Sigmoid colon (tissue), 7 donors: ENCODE data around the gene PRSS56. TPM values are rescaled to one million over a fixed set of nuclear protein-coding genes. Genes with fewer than 3 reads are reported as not detected.

Experiments used
- DNase-seq: peaks from one replicate; pipeline ENCODE4 v3.0.0-alpha.2; 2019
- H3K27ac ChIP-seq, 4 donors: fragments of 200-600 bp; sonication (generic); one replicate each; pipeline ENCODE4 v1.5.1; 2016 to 2019; ENCODE audit warnings: mild to moderate bottlenecking in 1 of 4
- H3K27me3 ChIP-seq, 3 donors: fragments of 200-600 bp; sonication (generic); one replicate each; pipeline ENCODE4 v1.5.1; 2019; ENCODE audit warnings: mild to moderate bottlenecking in 1 of 3
- H3K36me3 ChIP-seq, 4 donors: fragments of 200-600 bp; sonication (generic); one replicate each; pipeline ENCODE4 v1.5.1; 2016 to 2019
- H3K4me1 ChIP-seq, 4 donors: fragments of 200-600 bp; sonication (generic); one replicate each; pipeline ENCODE4 v1.5.1; 2017 to 2019
- H3K4me3 ChIP-seq, 4 donors: fragments of 200-600 bp; sonication (generic); one replicate each; pipeline ENCODE4 v1.5.1; 2017 to 2019; ENCODE audit warnings: mild to moderate bottlenecking in 2 of 4, moderate library complexity in 1 of 4
- H3K9me3 ChIP-seq, 4 donors: fragments of 200-600 bp in 3 of 4; sonication (generic) in 3 of 4; one replicate each; pipeline versions ENCODE4 v1.5.1 to v1.6.1; 2013 to 2019
- CTCF ChIP-seq, 4 experiments: fragments of 450-650 bp in 3 of 4; fragments of 200-600 bp in 1 of 4; IDR thresholded peaks; one replicate each; pipeline ENCODE4 v1.5.1; 2016 to 2019; ENCODE audit warnings: antibody characterized with exemption in 4 of 4, mild to moderate bottlenecking in 3 of 4, moderate library complexity in 2 of 4
- EP300 ChIP-seq, 4 donors: sonication (generic); formaldehyde crosslinking; IDR thresholded peaks; one replicate each; pipeline ENCODE4 v1.6.1; 2017; ENCODE audit warnings: antibody characterized with exemption in 4 of 4
- POLR2A ChIP-seq, 2 donors: fragments of 450-650 bp; IDR thresholded peaks; one replicate each; pipeline ENCODE4 v1.6.1; 2016; ENCODE audit warnings: antibody characterized with exemption in 2 of 2, mild to moderate bottlenecking in 2 of 2, moderate library complexity in 2 of 2
- POLR2AphosphoS5 ChIP-seq, 4 donors: sonication (generic); formaldehyde crosslinking; IDR thresholded peaks; one replicate each; pipeline ENCODE4 v1.6.1; 2017; ENCODE audit warnings: antibody characterized with exemption in 4 of 4
- WGBS, 2 donors: extraction: QIAGEN DNeasy Blood & Tissue Kit; methylation state at CpG; one replicate each; pipeline ENCODE4 v1.1.7; 2013; 5-methylcytosine and 5-hydroxymethylcytosine counted together
- intact Hi-C: fragments of 100-400 bp; cut with DNase I; formaldehyde crosslinking; loops from one replicate; pipeline ENCODE4 v1.15.1; 2023
- polyA plus RNA-seq, 3 donors: library from polyadenylated mRNA; stranded (reverse); fragments of 200-250 nt; gene quantifications; one replicate each; pipeline ENCODE4 v1.2.3, GENCODE V29; 2013
- total RNA-seq, 4 donors: library from RNA; depleted of rRNA; stranded (reverse); fragments of >200 nt; gene quantifications; one replicate each; pipeline ENCODE4 v1.1.0, GENCODE V29; 2016
- donor health status: healthy with polysubstance abuse.
- donor health status: Bipolar disorder and iron deficiency.
- donor health status: healthy.

Gene PRSS56
- total and polyA plus RNA-seq, 7 donors: not detected

DNA sequence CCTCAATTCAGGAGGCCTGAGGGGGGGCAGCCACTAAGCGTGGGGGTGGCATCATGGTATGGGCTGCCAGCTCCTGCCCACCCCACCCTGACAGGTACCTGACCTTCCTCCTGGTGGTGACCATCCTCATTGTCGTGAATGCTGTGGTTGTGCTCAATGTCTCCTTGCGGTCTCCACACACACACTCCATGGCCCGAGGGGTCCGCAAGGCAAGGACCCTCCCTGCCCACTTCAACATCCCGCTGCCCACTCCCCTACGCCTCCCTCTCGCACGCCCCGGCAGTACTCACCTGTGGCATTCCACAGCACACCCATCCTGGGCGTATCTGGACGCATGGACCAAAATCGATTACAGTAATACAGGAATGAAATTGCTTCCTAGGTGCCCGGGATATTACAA, 23.3 kb downstream of the PRSS56 start:
- no peak for TF ChIP-seq EP300 (IDR thresholded peaks at IDR 0.05)
- no peak for TF ChIP-seq CTCF (IDR thresholded peaks at IDR 0.05)
- TF ChIP-seq POLR2AphosphoS5 (IDR thresholded peaks at IDR 0.05): no peak
- no peak for TF ChIP-seq POLR2A (IDR thresholded peaks at IDR 0.05)
- H3K27me3 ChIP-seq: peaks cover 3 to 23% (median 17%) of the 10 kb centered on the region in 3 donors
- no peak overlapping the region for H3K4me3 ChIP-seq
- intact Hi-C loops: no loop called here
- WGBS, 2 donors: 85 to 96% methylated on average over 14 of the region's 14 CpGs
- no peaks in the 10 kb centered on the region for H3K9me3 ChIP-seq
- no peaks in the 10 kb centered on the region for H3K4me1 ChIP-seq
- H3K27ac ChIP-seq: no peak overlapping the region
- DNase-seq: peak; percentile 29
- H3K36me3 ChIP-seq: no peaks in the 10 kb centered on the region

- H3K27me3 ChIP-seq: peaks cover 3 to 17% (median 15%) of the 10 kb centered on the region in 3 donors
- no peak overlapping the region for H3K27ac ChIP-seq
- H3K4me1 ChIP-seq: no peaks in the 10 kb centered on the region
- TF ChIP-seq POLR2A (IDR thresholded peaks at IDR 0.05) (no peak), EP300 (IDR thresholded peaks at IDR 0.05) (no peak), POLR2AphosphoS5 (IDR thresholded peaks at IDR 0.05) (no peak), CTCF (IDR thresholded peaks at IDR 0.05) (no peak)
- H3K4me3 ChIP-seq: no peak overlapping the region
- 89 to 96% methylated on average over 19 of the region's 19 CpGs for WGBS, 2 donors
- H3K9me3 ChIP-seq: no peaks in the 10 kb centered on the region
- DNase-seq: peak; percentile 51
- H3K36me3 ChIP-seq: no peaks in the 10 kb centered on the region
- intact Hi-C loops: no loop called here
Measured at GRCh38 chr2:232543928-232544631, 23.9 kb downstream of the PRSS56 start.

- Histone ChIP-seq H3K9me3 (no peaks in the 10 kb centered on the region), H3K36me3 (no peaks in the 10 kb centered on the region), H3K4me1 (peaks cover 0 to 5% (median 0%) of the 10 kb centered on the region in 4 donors), H3K27ac (no peak overlapping the region), H3K27me3 (peaks cover 0 to 11% (median 9%) of the 10 kb centered on the region in 3 donors), H3K4me3 (no peak overlapping the region)
- no peak for DNase-seq
- TF ChIP-seq POLR2A (IDR thresholded peaks at IDR 0.05) (no peak), POLR2AphosphoS5 (IDR thresholded peaks at IDR 0.05) (no peak), CTCF (IDR thresholded peaks at IDR 0.05) (no peak), EP300 (IDR thresholded peaks at IDR 0.05) (no peak)
- intact Hi-C loops: no loop called here
- WGBS, 2 donors: 90 to 92% methylated on average over 6 of the region's 6 CpGs
Measured at GRCh38 chr2:232544674-232545073, 24.5 kb downstream of the PRSS56 start.

GRCh38 chr2:232545511-232546375, 25.6 kb downstream of the PRSS56 start:
- no peak for TF ChIP-seq EP300 (IDR thresholded peaks at IDR 0.05)
- no peak for TF ChIP-seq POLR2A (IDR thresholded peaks at IDR 0.05)
- no peak for TF ChIP-seq CTCF (IDR thresholded peaks at IDR 0.05)
- no peak for TF ChIP-seq POLR2AphosphoS5 (IDR thresholded peaks at IDR 0.05)
- no peak overlapping the region for H3K27ac ChIP-seq
- H3K9me3 ChIP-seq: no peaks in the 10 kb centered on the region
- DNase-seq: peak; percentile 45
- H3K4me3 ChIP-seq: no peak overlapping the region
- intact Hi-C loops: no loop called here
- H3K4me1 ChIP-seq: peaks cover 0 to 7% (median 0%) of the 10 kb centered on the region in 4 donors
- no peaks in the 10 kb centered on the region for H3K36me3 ChIP-seq
- peaks cover 0 to under 1% (median 0%) of the 10 kb centered on the region in 3 donors for H3K27me3 ChIP-seq
- 92 to 93% methylated on average over 17 of the region's 17 CpGs for WGBS, 2 donors
